ENCODE results near the gene DUOXA1. TPM values are rescaled to one million over a fixed set of nuclear protein-coding genes. Genes with fewer than 3 reads are reported as not detected.

Gene DUOXA1
- total and polyA plus RNA-seq, 9 of the 15 experiments (the other 6 are each of a cell fraction or from before 2014, with no cell fraction given), result 0.17 to 0.74 (median 0.24) TPM; not detected in 6

DNA sequence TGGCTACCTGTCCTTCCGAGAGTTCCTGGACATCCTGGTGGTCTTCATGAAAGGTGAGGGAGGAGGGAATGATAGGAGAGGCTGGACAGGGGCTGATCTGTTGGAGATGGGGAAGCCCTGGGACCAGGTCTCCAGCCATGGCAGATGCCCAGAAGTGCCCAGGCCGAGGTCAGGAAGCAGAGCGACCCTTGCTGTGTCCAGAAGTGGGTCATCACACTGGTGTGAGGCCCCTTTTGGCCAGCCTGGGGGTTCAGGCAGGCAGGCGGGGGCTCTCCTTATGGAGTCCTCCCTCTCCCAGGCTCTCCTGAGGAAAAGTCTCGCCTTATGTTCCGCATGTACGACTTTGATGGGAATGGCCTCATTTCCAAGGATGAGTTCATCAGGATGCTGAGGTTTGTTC lies 17.9 kb upstream of the DUOXA1 start:
- H3K79me2 ChIP-seq (ENCODE audit: control insufficient read depth, insufficient read depth, low read length), result no peaks in the 10 kb centered on the region
- no TSS peak for BruUV-seq (replicated peaks)
- no peaks in the 10 kb centered on the region for H3K9me3 ChIP-seq (replicated peaks; ENCODE audit: control insufficient read depth, insufficient read depth, low read depth, low read length)
- H3K9ac ChIP-seq (ENCODE audit: insufficient read depth in 1 of 2, low read depth in 2 of 2, low read length in 2 of 2), result no peak overlapping the region
- FAIRE-seq, result no peak
- in situ Hi-C loops (cut with MboI) (no loop called here), intact Hi-C loops (cut with micrococcal nuclease) (no loop called here)
- no peak for DNase-seq (ENCODE audit: extremely low read depth in 1 of 4, low spot score in 3 of 4)
- ChIA-PET CTCF (ENCODE audit: low intra/inter-chr PET ratio) (no interaction called here), POLR2A (interaction anchor here (0.5 to 1.3 kb wide), 2 partner anchors 16 to 26 kb away, joined by 3 to 4 read pairs; no protein-coding TSS in a partner anchor)
- ATAC-seq, result no peak
- peaks cover 0 to 9% of the 10 kb centered on the region in 2 experiments; a peak in 1 of 5 replicates for H3K4me1 ChIP-seq (replicated peaks in 1 of 2; ENCODE audit: control insufficient read depth in 2 of 2, insufficient read depth in 2 of 2, low read length in 2 of 2)
- H3K36me3 ChIP-seq (ENCODE audit: control insufficient read depth, insufficient read depth, low read length), result no peaks in the 10 kb centered on the region
- WGBS (ENCODE audit: insufficient coverage, low coverage, missing lambda C conversion rate), result 17% methylated on average over 5 of the region's 7 CpGs
- no peak overlapping the region for H3K27ac ChIP-seq (ENCODE audit: extremely low read depth, low read depth, low read length)
- H3K4me2 ChIP-seq (ENCODE audit: insufficient read depth, low read length), result no peak overlapping the region
- H3K9me1 ChIP-seq (ENCODE audit: control insufficient read depth, insufficient read depth, low read length), result no peaks in the 10 kb centered on the region
- peaks cover 3% of the 10 kb centered on the region; the same call in 1 of the 2 replicates for H4K20me1 ChIP-seq (replicated peaks; ENCODE audit: control insufficient read depth, insufficient read depth, low read length)
- peaks cover 16 to 42% of the 10 kb centered on the region in 2 experiments for H3K27me3 ChIP-seq (ENCODE audit: control insufficient read depth in 2 of 2, insufficient read depth in 2 of 2, low read length in 2 of 2)
- no peak for TF ChIP-seq ETS2 (tag; IDR thresholded peaks at IDR 0.05; ENCODE audit: borderline replicate concordance, poor library complexity, severe bottlenecking)
- TF ChIP-seq SREBF2 (CRISPR knock-in tag; IDR thresholded peaks at IDR 0.05), result no peak
- TF ChIP-seq GATA2 (CRISPR knock-in tag; IDR thresholded peaks at IDR 0.05), result no peak
- no peak for TF ChIP-seq HOXB6 (CRISPR knock-in tag; IDR thresholded peaks at IDR 0.05; ENCODE audit: borderline replicate concordance)
- TF ChIP-seq, protein P1, sequence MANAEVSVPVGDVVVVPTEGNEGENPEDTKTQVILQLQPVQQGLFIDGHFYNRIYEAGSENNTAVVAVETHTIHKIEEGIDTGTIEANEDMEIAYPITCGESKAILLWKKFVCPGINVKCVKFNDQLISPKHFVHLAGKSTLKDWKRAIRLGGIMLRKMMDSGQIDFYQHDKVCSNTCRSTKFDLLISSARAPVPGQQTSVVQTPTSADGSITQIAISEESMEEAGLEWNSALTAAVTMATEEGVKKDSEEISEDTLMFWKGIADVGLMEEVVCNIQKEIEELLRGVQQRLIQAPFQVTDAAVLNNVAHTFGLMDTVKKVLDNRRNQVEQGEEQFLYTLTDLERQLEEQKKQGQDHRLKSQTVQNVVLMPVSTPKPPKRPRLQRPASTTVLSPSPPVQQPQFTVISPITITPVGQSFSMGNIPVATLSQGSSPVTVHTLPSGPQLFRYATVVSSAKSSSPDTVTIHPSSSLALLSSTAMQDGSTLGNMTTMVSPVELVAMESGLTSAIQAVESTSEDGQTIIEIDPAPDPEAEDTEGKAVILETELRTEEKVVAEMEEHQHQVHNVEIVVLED (CRISPR knock-in tag; IDR thresholded peaks at IDR 0.05), result no peak
- TF ChIP-seq, protein P2, sequence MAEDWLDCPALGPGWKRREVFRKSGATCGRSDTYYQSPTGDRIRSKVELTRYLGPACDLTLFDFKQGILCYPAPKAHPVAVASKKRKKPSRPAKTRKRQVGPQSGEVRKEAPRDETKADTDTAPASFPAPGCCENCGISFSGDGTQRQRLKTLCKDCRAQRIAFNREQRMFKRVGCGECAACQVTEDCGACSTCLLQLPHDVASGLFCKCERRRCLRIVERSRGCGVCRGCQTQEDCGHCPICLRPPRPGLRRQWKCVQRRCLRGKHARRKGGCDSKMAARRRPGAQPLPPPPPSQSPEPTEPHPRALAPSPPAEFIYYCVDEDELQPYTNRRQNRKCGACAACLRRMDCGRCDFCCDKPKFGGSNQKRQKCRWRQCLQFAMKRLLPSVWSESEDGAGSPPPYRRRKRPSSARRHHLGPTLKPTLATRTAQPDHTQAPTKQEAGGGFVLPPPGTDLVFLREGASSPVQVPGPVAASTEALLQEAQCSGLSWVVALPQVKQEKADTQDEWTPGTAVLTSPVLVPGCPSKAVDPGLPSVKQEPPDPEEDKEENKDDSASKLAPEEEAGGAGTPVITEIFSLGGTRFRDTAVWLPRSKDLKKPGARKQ (CRISPR knock-in tag; IDR thresholded peaks at IDR 0.05), result no peak
- TF ChIP-seq RUNX1 (IDR thresholded peaks at IDR 0.05; ENCODE audit: low read depth), result no peak
- TF ChIP-seq PCBP2 (IDR thresholded peaks at IDR 0.05; ENCODE audit: low read depth, low read length, poor library complexity, severe bottlenecking), result no peak
- TF ChIP-seq, protein P3, sequence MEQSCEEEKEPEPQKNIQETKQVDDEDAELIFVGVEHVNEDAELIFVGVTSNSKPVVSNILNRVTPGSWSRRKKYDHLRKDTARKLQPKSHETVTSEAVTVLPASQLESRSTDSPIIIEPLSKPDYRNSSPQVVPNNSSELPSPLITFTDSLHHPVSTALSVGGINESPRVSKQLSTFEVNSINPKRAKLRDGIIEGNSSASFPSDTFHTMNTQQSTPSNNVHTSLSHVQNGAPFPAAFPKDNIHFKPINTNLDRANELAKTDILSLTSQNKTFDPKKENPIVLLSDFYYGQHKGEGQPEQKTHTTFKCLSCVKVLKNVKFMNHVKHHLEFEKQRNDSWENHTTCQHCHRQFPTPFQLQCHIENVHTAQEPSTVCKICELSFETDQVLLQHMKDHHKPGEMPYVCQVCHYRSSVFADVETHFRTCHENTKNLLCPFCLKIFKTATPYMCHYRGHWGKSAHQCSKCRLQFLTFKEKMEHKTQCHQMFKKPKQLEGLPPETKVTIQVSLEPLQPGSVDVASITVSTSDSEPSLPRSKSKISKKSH (CRISPR knock-in tag; IDR thresholded peaks at IDR 0.05), result no peak
- no peak for TF ChIP-seq HNRNPLL (IDR thresholded peaks at IDR 0.05; ENCODE audit: low read depth, low read length, poor library complexity, severe bottlenecking)
- TF ChIP-seq PHF8 (IDR thresholded peaks at IDR 0.05; ENCODE audit: borderline replicate concordance, low read length), result no peak
- no peak for TF ChIP-seq E2F3 (CRISPR knock-in tag; IDR thresholded peaks at IDR 0.05)
- TF ChIP-seq SMARCA4 (IDR thresholded peaks at IDR 0.05), result no peak
- TF ChIP-seq ZFX (CRISPR knock-in tag; IDR thresholded peaks at IDR 0.05), result no peak
- TF ChIP-seq MYC (IDR thresholded peaks at IDR 0.05; ENCODE audit: low read depth, low read length), result no peak
- TF ChIP-seq MYC (CRISPR knock-in tag; IDR thresholded peaks at IDR 0.05; ENCODE audit: borderline replicate concordance, low read depth), result no peak
- TF ChIP-seq TARDBP (IDR thresholded peaks at IDR 0.05), result no peak
- TF ChIP-seq ZNF3 (CRISPR knock-in tag; IDR thresholded peaks at IDR 0.05), result no peak
- no peak overlapping the region for H2AFZ ChIP-seq (ENCODE audit: low read depth, low read length)
- H3K4me3 ChIP-seq, result no peak overlapping the region
